Effector CD8-positive, alpha-beta T cell (primary cell): ENCODE results near the gene TMEM215.
"Not testable (repeated sequence)": the region's sequence is repeated elsewhere in the genome, so short reads cannot be mapped to it uniquely, and the experiment has no call there.

Experiments
- DNase-seq: peaks from one replicate; lab custom pipeline; 2025; lab: John Stamatoyannopoulos, UW
- total RNA-seq, 4 experiments: gene quantifications; one replicate each; lab custom pipeline; 2026; lab: John Stamatoyannopoulos, UW

TMEM215 gene, protein sequence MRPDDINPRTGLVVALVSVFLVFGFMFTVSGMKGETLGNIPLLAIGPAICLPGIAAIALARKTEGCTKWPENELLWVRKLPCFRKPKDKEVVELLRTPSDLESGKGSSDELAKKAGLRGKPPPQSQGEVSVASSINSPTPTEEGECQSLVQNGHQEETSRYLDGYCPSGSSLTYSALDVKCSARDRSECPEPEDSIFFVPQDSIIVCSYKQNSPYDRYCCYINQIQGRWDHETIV
- total RNA-seq, result 0 to 0.49 (median 0) reads per million in 4 experiments

DNA sequence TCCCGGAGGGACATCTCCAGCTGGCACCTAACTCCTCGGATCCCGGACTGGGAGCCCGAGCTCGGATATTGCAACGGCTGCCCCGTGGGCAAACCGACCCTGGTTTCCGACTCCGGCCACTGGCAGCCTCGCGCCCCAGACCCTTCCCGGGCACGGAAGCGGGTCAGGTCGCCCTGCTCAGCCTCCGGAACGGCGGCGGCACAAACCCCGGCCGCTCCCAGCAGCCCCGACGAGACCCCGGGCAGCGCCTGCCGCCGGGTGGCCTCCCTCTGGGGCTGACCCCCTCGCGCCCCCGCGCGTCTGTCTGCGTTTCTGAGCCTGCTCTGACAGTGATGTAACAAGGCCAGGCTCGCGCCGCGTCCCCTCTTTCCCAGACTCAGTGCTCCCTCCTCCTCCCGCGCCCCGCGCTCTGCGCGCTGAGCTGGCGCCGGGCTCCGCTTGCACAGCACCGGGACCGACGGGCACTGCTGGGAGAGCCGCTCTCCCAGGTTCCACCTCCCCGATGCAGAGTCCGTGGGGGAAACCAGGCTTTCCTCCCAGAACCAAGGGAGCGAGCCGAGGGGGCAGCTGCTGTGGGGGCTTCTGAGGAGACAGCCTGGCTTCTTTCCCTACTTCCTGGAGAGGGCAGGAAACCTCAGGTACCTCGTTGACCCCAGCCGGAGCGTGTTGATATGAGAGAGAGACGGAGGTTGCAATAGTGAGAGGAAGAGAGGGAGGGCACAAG lies at the start of gene TMEM215:
Gene TMEM215 (plus strand): TSS at position 373 of the 724 bp plus-strand sequence. CDS start 644 bp downstream, outside the sequence.
- DNase-seq, result no peak

DNA sequence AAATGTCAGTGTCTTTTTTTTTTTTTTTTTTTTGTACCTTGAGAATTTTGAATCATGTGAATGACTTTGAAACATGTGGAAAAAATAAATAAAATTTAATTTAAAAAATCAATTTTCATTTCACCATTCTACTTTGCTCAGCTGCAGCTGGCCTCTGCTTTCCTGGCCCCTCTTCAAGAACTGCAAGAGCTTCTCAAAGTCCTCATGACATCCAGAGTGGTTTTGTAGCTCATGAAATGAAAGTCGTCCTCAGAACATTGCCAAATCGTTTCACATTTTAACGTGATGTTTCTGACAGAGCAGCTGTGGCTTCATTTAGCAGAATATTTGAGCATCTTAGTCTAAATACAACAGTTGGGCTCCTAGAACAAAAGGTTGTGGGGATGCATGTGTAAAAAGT lies 47.9 kb upstream of the TMEM215 start:
- DNase-seq, result no peak

DNA sequence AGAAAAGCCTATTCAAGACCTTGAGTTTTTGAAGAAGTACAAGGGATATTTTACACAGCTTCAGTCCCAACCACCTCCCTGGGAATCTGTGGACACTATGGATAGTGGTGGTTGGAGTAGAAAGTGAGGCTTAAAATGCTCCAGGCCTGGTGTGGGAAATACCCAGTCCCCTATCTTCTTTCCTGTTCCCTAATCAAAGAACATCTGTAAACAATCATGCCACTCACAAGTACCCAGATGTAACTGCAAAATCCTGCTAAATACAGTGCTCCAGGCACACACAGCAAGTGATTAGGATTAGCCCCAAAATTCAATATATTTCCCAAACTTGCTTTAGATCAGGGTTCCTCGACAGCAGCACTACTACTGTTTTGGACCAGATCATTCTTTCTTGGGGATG lies 46.0 kb upstream of the TMEM215 start:
- DNase-seq, result no peak

DNA sequence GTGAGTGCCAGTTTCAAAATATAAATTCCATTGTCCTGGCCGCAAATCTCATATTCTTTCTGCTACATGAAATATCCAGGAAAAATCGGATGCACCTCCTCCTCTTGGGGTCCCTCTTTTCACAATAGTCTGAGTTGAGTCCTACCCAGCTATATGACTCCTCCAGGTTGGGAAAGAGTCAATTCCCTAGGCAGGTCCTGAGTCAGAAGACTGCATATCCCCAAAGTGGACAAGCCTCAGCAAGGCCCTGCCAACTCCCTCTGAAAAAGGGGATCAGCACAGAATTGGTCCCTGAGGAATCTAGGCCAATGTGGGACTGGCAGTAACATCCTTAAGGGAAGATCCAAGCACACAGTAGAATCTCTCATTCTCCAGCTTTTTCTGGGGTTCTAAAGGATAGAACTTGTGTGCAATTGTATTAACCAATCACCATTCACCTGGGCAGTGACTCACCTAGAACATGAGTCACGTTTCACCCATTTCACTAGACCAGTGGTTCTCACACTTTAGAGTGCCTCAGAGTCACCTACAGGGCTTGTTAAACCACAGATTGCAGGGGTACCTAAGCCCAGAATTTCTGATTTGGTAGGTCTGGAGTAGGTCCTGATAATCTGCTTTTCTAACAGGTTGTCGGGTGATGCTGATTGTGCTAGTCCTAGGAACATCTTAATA lies 44.7 kb upstream of the TMEM215 start:
- DNase-seq, result no peak

DNA sequence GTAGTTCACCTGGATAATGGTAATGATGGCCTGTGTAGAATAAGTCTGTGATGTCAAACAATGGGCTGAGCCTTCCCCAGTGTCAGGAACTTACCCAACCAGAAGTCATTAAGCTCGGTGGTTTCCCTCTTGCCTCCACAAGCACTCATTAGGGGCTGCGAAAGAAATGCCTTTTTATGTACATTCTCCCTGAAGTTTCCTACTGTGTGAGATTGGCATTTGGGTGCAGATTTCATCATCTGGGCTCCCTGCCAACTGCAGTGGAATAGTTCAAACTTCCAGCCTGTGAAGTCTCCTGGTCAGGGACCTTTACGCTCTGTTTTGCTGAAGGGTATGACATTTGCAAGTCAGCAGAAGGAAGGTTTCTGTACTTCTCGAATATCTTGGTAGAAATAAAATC lies 41.6 kb upstream of the TMEM215 start:
- DNase-seq, result no peak

DNA sequence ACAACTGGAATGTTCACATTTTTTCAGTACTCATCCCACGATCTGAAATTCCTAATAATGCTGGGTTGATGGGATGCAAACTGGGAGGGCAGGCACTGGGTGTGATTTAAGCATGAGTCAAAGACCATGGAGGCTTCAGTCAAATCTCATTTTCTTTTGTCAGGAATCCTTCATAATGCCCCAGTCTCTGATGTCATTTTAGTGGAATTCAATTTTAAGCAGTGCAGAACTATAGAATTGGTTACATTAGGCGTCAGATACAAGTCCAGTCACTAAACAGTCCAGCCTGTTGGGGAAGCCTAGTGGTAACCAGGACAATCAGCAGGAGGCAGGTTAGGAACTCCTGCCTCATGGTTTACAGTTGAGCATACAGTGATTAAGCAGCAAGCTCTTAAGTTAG lies 41.0 kb upstream of the TMEM215 start:
- no peak for DNase-seq

DNA sequence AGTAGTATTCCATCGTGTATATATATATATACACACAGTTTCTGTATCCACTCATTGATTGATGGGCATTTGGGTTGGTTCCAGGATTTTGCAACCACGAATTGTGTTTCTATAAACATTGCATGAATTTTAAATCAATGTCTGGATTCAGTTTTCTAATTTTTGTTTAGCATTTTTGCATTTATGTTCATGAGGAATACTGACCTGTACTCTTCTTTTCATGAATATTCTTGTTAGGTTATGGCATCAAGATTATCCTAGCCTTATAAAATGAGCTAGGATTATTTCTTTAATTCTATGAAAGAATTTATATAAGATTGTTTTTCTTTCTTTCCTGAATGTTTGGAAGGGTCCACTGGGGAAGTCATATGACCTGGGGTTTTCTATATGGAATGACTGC lies 35.3 kb upstream of the TMEM215 start:
- DNase-seq, result no peak

DNA sequence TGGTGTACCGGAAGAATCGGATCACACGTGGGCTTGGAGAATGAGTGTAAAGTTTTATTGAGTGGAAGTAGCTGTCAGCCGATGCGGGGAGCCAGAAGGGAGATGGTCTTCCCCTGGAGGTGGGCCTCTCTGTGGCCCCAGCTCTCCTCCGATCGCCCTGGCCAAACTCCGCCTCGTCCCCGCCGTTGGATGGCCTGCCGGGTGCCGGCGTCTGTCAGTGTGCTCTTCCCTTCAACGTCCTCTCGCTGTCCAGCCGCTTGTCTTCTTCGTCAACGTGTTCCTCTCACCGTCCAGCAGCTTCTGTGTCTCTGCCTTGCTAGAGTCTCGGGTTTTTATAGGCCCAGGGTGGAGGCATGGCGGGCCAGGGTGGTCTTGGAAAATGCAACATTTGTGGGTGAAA lies 27.6 kb upstream of the TMEM215 start:
- no peak for DNase-seq

DNA sequence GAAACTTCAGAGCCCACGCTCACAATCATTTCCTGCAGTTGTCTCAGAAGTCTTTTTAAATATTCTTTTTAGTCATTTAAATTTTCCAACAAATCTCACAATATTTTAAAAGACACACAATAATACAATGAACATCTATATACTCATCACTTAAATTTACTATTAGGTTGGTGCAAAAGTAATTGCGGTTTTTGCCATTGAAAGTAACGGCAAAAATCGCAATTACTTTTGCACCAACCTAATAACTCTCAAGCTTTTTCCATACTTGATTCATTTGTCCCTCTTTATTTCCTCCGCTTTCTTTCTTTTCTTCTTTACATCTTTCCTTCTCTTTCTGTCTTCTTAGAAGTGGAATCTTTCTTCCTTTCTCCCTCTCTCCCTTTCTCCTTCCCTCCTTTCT lies 19.2 kb upstream of the TMEM215 start:
- DNase-seq, result no peak

DNA sequence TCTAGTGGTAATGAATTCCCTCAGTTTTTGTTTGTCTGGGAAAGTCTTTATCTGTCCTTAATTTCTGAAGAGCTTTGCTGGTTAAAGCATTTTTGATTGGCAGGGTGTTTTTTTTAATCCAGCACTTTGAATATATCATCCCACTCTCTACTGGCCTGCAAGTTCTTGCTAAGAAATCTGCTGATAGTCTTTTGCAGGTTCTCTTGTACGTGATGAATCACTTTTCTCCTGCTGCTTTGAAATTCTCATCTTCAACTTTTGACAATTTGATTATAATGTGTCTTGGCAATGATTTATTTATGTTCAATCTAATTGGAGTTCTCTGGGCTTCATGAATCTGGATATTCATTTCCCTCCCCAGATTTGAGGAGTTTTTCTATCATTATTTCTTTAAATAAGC lies 8.1 kb upstream of the TMEM215 start:
- no peak for DNase-seq

DNA sequence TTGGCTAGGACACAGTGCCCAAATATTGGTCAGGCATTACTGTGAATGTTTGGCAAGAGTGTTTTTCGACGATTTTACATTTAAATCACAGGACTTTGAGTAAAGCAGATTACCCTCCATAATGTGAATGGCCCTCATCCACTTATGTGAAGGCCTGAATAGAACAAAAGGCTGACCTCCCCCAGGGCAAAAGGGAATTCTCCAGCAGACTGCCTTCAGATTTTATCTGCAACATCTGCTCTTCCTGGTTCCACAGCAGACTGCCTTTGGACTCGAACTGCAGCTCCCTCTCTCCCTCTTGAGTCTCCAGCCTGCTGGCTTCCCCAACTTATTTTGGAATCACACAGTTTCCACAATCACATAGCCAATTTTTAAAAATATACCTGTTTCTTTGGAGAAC lies 7.1 kb upstream of the TMEM215 start:
- DNase-seq, result no peak

DNA sequence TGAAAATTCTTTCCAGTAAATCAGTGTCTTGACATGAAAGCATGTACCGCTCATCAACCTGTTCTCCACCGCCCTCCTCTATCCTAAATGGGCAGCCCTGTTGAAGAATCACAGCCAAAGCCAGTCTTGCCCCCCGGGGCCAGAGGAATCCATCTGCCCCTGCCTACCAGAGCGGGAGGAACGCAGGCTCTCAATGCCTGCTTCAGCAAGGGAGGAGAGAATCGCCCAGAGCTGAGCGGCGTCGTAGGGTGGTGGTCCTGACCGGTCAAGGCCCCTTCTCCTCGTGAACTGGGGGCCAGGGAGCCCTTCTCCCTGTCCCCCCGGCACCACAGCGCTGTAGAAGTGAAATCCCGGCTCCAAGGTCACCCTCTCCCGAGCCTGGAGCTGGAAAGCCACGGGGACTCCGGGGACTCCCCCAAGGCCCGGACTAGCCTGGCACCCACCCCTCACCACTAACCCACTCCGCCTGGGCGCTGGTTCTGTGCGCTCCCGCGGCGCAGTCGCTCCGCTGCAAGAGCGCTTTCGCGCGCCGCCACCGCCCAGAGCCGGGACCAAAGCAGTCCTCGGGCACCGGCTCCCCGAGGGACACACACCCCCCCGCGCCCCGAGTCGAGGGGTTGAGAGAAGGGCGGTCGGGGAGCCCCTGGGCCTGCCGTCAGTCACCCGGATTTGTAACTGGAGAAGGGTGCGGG lies 718 bp upstream of the TMEM215 start:
- DNase-seq, result no peak

DNA sequence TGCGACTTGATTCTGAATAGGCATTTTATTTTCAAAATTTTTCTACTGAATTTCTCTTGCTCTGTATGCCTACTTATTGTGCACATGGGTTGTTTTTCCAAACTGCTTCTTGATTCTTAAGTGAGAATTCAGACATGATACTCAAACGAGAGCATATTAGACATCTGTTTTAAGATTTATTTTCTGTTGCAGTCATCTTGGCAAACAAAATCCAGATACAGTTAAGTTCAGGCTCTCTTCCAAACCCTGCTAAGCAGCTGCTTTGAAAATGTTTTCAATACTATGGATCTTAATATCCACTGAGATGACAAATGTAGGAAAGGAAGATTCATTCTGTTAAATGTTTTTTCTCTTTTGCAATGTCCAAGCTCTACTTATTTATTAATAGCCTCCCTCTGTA lies 4.5 kb downstream of the TMEM215 start:
- no peak for DNase-seq

DNA sequence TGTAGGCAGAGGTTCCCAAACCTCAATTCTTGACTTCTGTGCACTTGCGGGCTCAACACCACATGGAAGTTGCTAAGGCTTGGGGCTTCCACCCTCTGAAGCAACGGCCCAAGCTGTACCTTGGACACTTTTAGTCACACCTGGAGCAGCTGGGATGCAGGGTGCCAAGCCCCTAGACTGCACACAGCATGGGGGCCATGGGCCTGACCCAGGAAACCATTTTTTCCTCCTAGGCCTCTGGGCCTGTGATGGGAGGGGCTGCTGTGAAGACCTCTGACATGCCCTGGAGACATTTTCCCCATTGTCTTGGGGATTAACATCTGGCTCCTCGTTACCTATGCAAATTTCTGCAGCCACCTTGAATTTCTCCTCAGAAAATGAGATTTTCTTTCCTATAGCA lies 12.7 kb downstream of the TMEM215 start:
- not testable (repeated sequence) for DNase-seq

DNA sequence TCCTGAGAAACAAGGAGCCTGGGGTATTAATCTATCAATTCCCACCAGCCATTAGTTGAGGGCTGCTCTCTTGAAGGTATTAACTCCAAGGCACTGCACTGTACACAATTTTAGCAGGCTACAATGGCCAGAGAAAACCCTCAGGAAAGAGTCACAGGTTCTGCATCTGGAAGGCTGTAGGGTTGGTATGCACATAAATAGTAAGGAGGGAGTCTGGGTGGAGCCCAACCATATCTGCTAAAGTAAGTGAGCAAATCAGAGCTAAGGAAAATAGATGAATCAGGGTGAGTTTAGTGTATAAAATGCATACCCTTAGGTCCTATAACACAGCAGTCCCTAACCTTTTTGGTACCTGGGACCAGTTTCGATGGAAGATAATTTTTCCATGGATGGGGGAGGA lies 18.2 kb downstream of the TMEM215 start:
- DNase-seq, result no peak

DNA sequence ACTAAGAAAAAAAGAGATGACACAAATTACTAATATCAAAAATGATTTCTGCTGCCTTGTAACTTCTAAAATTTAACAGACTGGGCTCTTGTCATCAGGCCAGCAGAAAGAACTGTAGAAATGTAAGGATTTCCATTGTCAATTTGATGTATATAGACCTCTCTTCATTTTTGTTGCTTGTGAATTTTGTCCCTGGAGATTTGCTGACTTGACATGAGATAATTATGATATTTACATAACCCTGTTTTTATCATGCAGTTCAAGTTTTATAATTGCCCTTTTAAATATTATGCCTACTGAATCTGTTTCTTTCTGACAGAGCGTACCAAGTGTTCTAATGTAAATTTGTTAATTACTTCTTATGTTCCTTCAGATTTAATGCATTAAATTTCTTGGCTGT lies 23.9 kb downstream of the TMEM215 start:
- DNase-seq, result no peak

DNA sequence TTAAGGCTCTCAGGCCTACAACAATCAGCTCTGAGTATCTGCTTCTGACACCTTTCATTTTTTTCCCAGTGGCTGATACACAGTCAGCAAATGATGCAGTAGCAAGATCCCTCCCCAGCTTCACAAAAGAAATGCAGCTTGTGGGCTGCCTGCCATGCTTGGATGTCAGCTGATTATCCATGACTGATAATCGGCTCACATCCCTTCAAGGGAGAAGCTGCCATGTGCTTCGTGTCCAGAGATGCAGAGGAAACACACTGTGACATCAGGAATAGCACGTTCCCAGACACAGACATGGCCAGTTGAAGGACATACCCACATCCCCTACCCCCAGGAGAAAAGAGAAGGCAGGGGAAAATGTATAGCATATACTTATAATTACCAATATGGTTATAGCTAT lies 27.9 kb downstream of the TMEM215 start:
- no peak for DNase-seq

DNA sequence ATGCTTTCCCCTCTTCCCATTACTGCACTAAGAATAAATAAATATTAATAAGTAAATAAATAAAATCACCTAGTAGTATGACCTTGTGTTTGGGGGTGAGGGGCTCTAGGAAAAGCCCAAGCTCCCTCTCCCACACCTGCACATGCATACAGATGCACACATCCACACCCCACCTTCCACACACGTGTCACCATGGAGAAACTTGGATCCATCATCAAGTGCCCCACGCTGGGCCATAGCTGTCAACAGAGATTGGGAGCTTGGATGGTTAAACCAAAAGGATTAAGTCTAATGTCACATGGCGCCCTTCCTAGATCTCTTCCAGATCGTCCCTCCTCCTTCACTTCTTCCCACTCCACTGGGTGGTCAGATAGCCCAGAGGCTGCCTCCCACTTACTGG lies 37.0 kb downstream of the TMEM215 start:
- no peak for DNase-seq

DNA sequence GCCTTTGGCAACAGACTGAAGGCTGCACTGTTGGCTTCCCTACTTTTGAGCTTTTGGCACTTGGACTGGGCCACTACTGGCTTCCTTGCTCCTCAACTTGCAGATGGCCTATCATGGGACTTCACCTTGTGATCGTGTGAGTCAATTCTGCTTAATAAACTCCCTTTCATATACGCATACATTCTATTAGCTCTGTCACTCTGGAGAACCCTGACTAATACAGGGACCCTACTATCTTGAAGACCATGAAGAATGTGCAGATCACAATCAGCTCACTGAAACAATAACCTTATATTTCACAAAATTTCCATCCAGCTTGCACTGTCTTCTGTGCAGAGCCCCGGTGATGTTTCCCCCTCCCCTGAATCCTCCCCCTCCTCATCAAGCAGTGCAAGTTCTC lies 39.8 kb downstream of the TMEM215 start:
- no peak for DNase-seq

DNA sequence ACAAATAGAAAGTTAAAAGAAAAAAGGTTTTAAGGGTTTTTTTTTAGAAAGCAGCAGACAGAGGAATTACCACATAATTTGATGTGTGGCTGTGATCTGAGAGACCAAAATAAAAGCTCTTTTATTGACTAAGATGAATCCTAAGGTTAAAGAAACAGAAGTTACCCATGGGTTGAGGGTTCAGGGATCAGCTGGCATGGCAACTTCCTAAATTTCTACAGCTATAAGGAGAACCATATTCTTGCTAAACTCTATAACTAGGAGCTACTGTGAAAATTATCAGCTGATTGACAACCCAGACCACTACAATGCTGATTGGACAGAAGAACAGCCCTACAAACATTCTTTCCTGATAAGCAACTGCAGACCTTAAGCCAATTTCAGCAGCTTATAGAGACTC lies 40.2 kb downstream of the TMEM215 start:
- DNase-seq, result no peak

DNA sequence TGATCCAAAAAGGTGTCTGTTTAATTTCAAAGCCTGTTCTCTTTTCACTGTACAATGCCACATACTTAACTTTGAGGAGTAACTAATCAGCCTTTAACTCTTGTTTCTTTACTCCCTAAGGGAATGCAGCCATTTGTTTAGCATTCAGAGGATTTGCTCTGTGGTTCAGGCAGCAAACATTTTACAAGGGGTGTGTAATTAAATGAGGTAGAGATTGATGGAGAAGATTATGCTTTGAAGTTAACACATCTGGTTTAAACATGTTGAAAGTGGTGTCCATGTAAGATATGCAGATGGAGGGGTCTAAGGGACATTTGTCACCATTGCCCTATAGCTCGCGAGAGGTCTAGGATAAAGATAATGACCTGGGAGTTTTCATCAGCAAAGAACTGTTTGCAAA lies 41.9 kb downstream of the TMEM215 start:
- no peak for DNase-seq

DNA sequence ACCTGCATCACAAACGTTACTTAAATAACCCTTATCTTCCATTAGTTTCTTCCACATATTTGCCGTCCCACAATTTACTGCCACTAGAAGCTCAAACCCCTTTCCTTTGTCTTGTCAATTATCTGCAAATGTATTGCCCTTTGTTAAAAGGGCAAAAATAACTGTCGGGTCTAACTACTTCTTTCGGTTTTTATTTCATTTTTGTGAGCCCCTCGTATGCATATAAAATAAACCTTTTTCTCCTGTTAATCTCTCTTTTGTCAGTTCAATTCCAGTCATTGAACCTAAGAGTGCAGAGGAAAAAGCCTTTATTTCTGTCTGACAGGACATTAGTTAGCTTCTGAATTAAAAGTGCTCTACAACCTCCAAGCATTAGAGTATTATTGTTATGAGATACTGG lies 45.5 kb downstream of the TMEM215 start:
- no peak for DNase-seq

DNA sequence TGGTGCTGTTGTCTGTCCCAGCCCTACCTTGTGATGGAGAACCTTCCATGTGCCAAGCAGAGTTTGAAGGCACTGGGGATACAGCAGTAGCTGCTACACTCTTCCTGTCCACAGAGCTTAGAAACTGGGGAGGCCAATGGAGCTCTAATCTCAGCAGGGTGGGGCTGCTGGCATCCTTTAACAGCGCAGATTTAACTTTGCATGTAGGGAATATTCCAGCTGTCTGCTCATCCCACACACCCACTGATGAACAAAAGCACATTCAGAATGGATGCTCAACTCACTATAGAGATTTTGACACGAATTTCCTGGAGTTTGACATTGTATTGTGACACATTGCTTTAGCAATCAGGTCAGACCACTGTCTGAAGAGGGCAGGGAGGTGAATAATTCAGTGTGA lies 49.0 kb downstream of the TMEM215 start:
- DNase-seq, result no peak
